ENCODE measurements around the gene ELOF1.

- TF ChIP-seq CTCF (conservative IDR thresholded peaks at IDR 0.05; ENCODE audit: low read depth, low read length) (no peak), MAZ (IDR thresholded peaks at IDR 0.05; ENCODE audit: borderline replicate concordance, low read depth, low read length) (no peak), CHD1 (IDR thresholded peaks at IDR 0.05; ENCODE audit: low read depth, low read length) (no peak), FOS (IDR thresholded peaks at IDR 0.05; ENCODE audit: low read depth, low read length) (no peak), CEBPB (IDR thresholded peaks at IDR 0.05; ENCODE audit: low read depth, low read length) (no peak), USF2 (IDR thresholded peaks at IDR 0.05; ENCODE audit: low read depth, low read length) (no peak), MXI1 (IDR thresholded peaks at IDR 0.05; ENCODE audit: borderline replicate concordance, low read depth, low read length) (no peak), POLR2A (IDR thresholded peaks at IDR 0.05; ENCODE audit: low read depth, low read length) (no peak), MAFK (IDR thresholded peaks at IDR 0.05; ENCODE audit: low read depth, low read length) (no peak), ELK1 (IDR thresholded peaks at IDR 0.05; ENCODE audit: borderline replicate concordance, low read depth, low read length) (no peak), SMC3 (IDR thresholded peaks at IDR 0.05; ENCODE audit: low read depth, low read length) (no peak), RAD21 (IDR thresholded peaks at IDR 0.05; ENCODE audit: low read length) (no peak)
These were observed 11.0 kb upstream of the ELOF1 start for GRCh38 chr19:11570039-11570462.
